Thyroid gland (tissue), 4 donors: ENCODE measurements around the gene SNRNP27. TPM values are rescaled to one million over a fixed set of nuclear protein-coding genes. Genes with fewer than 3 reads are reported as not detected.

Source experiments
- DNase-seq, 2 donors: peaks; one replicate each; pipeline ENCODE4 v3.0.0-alpha.2; 2019
- H3K27ac ChIP-seq, 3 donors: fragments of 200-600 bp; sonication (generic); 1 replicate in 2 of 3; 2 replicates in 1 of 3; pipeline ENCODE4 v1.5.1; 2016 to 2019; ENCODE audit warnings: mild to moderate bottlenecking in 1 of 3, moderate library complexity in 1 of 3
- H3K27me3 ChIP-seq: fragments of 200-600 bp; sonication (generic); one replicate; pipeline ENCODE4 v1.5.1; 2019
- H3K36me3 ChIP-seq, 2 donors: fragments of 200-600 bp; sonication (generic); one replicate each; pipeline ENCODE4 v1.5.1; 2016 to 2019
- H3K4me1 ChIP-seq, 2 donors: fragments of 200-600 bp; sonication (generic); one replicate each; pipeline ENCODE4 v1.5.1; 2017 to 2019
- H3K4me3 ChIP-seq, 3 donors: fragments of 200-600 bp; sonication (generic); replicated peaks in 1 of 3; 1 replicate in 2 of 3; 2 replicates in 1 of 3; pipeline ENCODE4 v1.5.1; 2016; ENCODE audit warnings: mild to moderate bottlenecking in 1 of 3
- H3K9me3 ChIP-seq: fragments of 200-600 bp; sonication (generic); one replicate; pipeline ENCODE4 v1.5.1; 2017
- POLR2A ChIP-seq, 2 donors: fragments of 450-650 bp; IDR thresholded peaks; one replicate each; pipeline ENCODE4 v1.6.1; 2017; ENCODE audit warnings: antibody characterized with exemption in 2 of 2, mild to moderate bottlenecking in 2 of 2, moderate library complexity in 1 of 2
- WGBS, 2 donors: methylation state at CpG; one replicate each; pipeline ENCODE4 v1.1.5; 2017; 5-methylcytosine and 5-hydroxymethylcytosine counted together
- intact Hi-C: fragments of 100-400 bp; cut with DNase I; formaldehyde crosslinking; loops from one replicate; pipeline ENCODE4 v1.15.1; 2023
- total RNA-seq, 4 donors: library from RNA; depleted of rRNA; stranded (reverse); fragments of >200 nt; gene quantifications; one replicate each; pipeline ENCODE4 v1.2.3, GENCODE V29; 2016
- TF ChIP-seq, protein P1 (sequence below), 6 experiments: fragments of 200-600 bp in 3 of 6; fragments of 450-650 bp in 3 of 6; sonication (generic) in 3 of 6; IDR thresholded peaks; one replicate each; pipeline ENCODE4 v1.5.1; 2016 to 2019; ENCODE audit warnings: antibody characterized with exemption in 6 of 6, mild to moderate bottlenecking in 2 of 6, inconsistent platforms in 1 of 6, moderate library complexity in 1 of 6

SNRNP27 gene
- total RNA-seq, 4 donors from 2014 or later = 47.5 to 111 (median 66.3) TPM

DNA sequence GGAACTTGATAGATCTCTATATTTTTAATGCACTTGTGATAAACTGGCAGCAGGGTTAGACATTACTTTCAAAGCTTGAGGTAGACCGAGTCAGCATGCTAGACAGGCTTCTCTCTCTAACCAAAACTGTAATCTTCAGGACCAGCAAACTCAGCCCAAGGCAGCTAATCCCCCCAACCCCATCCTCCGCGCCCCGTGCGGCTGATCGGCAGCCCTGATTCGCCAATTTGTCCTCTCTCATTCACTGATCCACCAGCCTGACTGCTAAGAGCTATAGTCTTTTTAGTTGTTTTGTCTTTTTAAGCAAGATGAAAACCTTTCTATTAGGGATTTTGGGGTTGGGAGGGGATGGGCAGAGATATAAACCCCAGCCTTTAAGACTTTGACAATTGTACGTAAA lies 46.9 kb downstream of the SNRNP27 start:
- DNase-seq = no peak
- intact Hi-C loops = no loop called here
- Histone ChIP-seq H3K4me1 (peaks cover 0 to 3% of the 10 kb centered on the region in 2 donors), H3K27me3 (no peaks in the 10 kb centered on the region), H3K4me3 (no peak overlapping the region), H3K9me3 (no peaks in the 10 kb centered on the region), H3K36me3 (peaks cover 23 to 62% of the 10 kb centered on the region in 2 donors), H3K27ac (no peak overlapping the region)
- TF ChIP-seq POLR2A (IDR thresholded peaks at IDR 0.05) = no peak
- TF ChIP-seq, protein P1, sequence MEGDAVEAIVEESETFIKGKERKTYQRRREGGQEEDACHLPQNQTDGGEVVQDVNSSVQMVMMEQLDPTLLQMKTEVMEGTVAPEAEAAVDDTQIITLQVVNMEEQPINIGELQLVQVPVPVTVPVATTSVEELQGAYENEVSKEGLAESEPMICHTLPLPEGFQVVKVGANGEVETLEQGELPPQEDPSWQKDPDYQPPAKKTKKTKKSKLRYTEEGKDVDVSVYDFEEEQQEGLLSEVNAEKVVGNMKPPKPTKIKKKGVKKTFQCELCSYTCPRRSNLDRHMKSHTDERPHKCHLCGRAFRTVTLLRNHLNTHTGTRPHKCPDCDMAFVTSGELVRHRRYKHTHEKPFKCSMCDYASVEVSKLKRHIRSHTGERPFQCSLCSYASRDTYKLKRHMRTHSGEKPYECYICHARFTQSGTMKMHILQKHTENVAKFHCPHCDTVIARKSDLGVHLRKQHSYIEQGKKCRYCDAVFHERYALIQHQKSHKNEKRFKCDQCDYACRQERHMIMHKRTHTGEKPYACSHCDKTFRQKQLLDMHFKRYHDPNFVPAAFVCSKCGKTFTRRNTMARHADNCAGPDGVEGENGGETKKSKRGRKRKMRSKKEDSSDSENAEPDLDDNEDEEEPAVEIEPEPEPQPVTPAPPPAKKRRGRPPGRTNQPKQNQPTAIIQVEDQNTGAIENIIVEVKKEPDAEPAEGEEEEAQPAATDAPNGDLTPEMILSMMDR (IDR thresholded peaks at IDR 0.05) = no peak
- 95 to 96% methylated on average over 8 of the region's 8 CpGs for WGBS, 2 donors

DNA sequence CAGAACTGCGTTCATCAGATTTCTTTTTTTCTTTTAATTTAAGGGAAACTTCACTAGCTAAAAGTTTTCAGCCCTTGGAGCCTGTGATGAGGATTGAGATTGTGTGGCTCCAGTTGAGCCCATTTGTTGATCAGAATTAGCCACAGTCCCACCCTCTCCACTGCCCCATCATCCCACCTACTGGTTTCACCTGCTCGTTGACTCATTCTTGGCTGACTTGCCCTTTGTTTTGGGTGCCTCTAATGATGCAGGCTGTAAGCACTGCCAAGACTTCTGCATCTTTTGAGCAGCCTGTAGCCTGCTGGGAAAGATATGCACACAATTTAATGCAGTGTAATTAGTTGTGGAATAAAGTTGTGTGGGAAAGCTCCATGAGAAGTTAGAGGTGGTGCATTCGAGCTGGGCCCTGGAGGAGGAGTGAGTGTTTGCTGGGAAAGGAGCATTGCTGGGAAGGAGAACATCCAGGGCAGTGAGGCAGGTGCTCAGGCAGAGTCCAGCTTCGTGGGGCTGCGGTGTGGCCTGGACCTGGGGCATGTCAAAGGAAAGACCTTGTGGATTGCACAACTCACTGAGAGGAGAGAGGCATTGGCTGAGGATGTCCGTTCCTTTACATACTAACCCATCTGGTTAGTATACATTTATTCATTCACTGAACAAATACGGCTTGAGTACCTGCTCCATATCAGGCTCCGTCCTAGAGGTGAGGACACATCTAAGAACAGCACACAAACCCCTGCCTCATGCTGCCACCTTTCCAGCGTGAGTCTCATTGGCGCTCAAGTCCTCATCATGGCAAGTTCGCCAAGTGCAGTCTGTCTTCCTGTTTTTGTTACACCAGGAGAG lies 49.5 kb downstream of the SNRNP27 start:
- no peak overlapping the region for H3K27ac ChIP-seq
- H3K36me3 ChIP-seq = peaks cover 12 to 41% of the 10 kb centered on the region in 2 donors
- DNase-seq = no peak
- no peaks in the 10 kb centered on the region for H3K27me3 ChIP-seq
- intact Hi-C loops = no loop called here
- no peak overlapping the region for H3K4me3 ChIP-seq
- H3K9me3 ChIP-seq = no peaks in the 10 kb centered on the region
- TF ChIP-seq, protein P1 (IDR thresholded peaks at IDR 0.05) = no peak
- TF ChIP-seq POLR2A (IDR thresholded peaks at IDR 0.05) = no peak
- H3K4me1 ChIP-seq = peaks cover 0 to 3% of the 10 kb centered on the region in 2 donors
- 91% methylated on average over 11 of the region's 11 CpGs for WGBS, 2 donors

- Histone ChIP-seq H3K9me3 (no peaks in the 10 kb centered on the region), H3K4me1 (peaks cover 0 to 3% of the 10 kb centered on the region in 2 donors), H3K27me3 (no peaks in the 10 kb centered on the region), H3K36me3 (peaks cover 9 to 34% of the 10 kb centered on the region in 2 donors), H3K27ac (no peak overlapping the region), H3K4me3 (no peak overlapping the region)
- DNase-seq = no peak
- WGBS, 2 donors = 81 to 82% methylated on average over 9 of the region's 9 CpGs
- intact Hi-C loops = no loop called here
- TF ChIP-seq, protein P1 (IDR thresholded peaks at IDR 0.05) = no peak
- TF ChIP-seq POLR2A (IDR thresholded peaks at IDR 0.05) = no peak
Observed at GRCh38 chr2:69943843-69944525, 50.2 kb downstream of the SNRNP27 start.

DNA sequence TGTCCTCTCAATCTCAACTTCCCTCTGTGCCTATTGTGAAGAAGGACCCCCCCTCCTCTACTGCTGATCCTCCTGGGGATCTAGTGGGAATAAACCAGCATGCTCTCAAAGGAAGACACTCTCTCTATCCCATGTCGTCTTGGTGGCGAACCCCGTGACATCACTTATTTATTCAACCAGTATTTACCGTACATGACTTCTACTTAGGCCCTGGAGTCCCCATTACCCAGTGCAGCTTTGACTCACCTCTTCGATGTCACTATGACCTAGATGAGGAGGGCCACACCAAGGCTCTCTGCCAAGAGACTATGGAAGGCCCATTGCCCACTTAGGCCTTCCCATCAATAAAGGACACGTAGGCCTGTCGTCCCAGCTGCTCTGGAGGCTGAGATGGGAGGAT lies 51.0 kb downstream of the SNRNP27 start:
- intact Hi-C loops = no loop called here
- Histone ChIP-seq H3K36me3 (peaks cover under 1 to 26% of the 10 kb centered on the region in 2 donors), H3K27ac (no peak overlapping the region), H3K4me1 (peaks cover 0 to 3% of the 10 kb centered on the region in 2 donors), H3K27me3 (no peaks in the 10 kb centered on the region), H3K4me3 (no peak overlapping the region), H3K9me3 (no peaks in the 10 kb centered on the region)
- TF ChIP-seq, protein P1 (IDR thresholded peaks at IDR 0.05) = no peak
- TF ChIP-seq POLR2A (IDR thresholded peaks at IDR 0.05) = no peak
- DNase-seq = no peak
- 95 to 98% methylated on average over 7 of the region's 7 CpGs for WGBS, 2 donors

- intact Hi-C loops = no loop called here
- no peak for TF ChIP-seq POLR2A (IDR thresholded peaks at IDR 0.05)
- TF ChIP-seq, protein P1 (IDR thresholded peaks at IDR 0.05) = no peak
- 85 to 96% methylated on average over 8 of the region's 8 CpGs for WGBS, 2 donors
- peaks cover 0 to 20% of the 10 kb centered on the region in 2 donors for H3K36me3 ChIP-seq
- no peak for DNase-seq
- H3K4me3 ChIP-seq = no peak overlapping the region
- H3K4me1 ChIP-seq = peaks cover 0 to 3% of the 10 kb centered on the region in 2 donors
- H3K27me3 ChIP-seq = no peaks in the 10 kb centered on the region
- no peak overlapping the region for H3K27ac ChIP-seq
- H3K9me3 ChIP-seq = no peaks in the 10 kb centered on the region
Observed at GRCh38 chr2:69945441-69945840, 51.7 kb downstream of the SNRNP27 start.
